Measurements from ENCODE around the gene ZNF273. TPM values are rescaled to one million over a fixed set of nuclear protein-coding genes. Genes with fewer than 3 reads are reported as not detected.
"Not testable (repeated sequence)": the region's sequence is repeated elsewhere in the genome, so short reads cannot be mapped to it uniquely, and the experiment has no call there.

The ZNF273 gene
- total RNA-seq, 1 donor, result 5.1 TPM

- Histone ChIP-seq H3K27ac (ENCODE audit: low read depth, low read length) (no peak overlapping the region), H3K9me3 (ENCODE audit: low read depth, low read length) (no peaks in the 10 kb centered on the region), H3K36me3 (ENCODE audit: insufficient read depth, low read length) (no peaks in the 10 kb centered on the region), H3K79me2 (ENCODE audit: insufficient read depth, low read length) (peaks cover 71% of the 10 kb centered on the region), H3K27me3 (ENCODE audit: insufficient read depth, low read length) (no peaks in the 10 kb centered on the region), H2AFZ (ENCODE audit: low read length) (no peak overlapping the region), H3K4me2 (ENCODE audit: insufficient read depth, low read length) (no peak overlapping the region), H4K20me1 (ENCODE audit: insufficient read depth, low read length) (no peaks in the 10 kb centered on the region), H3K4me3 (ENCODE audit: insufficient read depth, low read length) (no peak overlapping the region), H3K4me1 (ENCODE audit: insufficient read depth, low read length) (peaks cover 16% of the 10 kb centered on the region)
- TF ChIP-seq, protein P1, sequence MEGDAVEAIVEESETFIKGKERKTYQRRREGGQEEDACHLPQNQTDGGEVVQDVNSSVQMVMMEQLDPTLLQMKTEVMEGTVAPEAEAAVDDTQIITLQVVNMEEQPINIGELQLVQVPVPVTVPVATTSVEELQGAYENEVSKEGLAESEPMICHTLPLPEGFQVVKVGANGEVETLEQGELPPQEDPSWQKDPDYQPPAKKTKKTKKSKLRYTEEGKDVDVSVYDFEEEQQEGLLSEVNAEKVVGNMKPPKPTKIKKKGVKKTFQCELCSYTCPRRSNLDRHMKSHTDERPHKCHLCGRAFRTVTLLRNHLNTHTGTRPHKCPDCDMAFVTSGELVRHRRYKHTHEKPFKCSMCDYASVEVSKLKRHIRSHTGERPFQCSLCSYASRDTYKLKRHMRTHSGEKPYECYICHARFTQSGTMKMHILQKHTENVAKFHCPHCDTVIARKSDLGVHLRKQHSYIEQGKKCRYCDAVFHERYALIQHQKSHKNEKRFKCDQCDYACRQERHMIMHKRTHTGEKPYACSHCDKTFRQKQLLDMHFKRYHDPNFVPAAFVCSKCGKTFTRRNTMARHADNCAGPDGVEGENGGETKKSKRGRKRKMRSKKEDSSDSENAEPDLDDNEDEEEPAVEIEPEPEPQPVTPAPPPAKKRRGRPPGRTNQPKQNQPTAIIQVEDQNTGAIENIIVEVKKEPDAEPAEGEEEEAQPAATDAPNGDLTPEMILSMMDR (IDR thresholded peaks at IDR 0.05; ENCODE audit: extremely low read depth, low read depth, low read length), result no peak
- DNase-seq (ENCODE audit: insufficient read length, low spot score, missing footprints), result no peak
Measured at GRCh38 chr7:64908358-64908757, 5.3 kb downstream of the ZNF273 start.

GRCh38 chr7:64914557-64914956 lies 11.5 kb downstream of the ZNF273 start:
- Histone ChIP-seq H3K27me3 (ENCODE audit: insufficient read depth, low read length) (no peaks in the 10 kb centered on the region), H3K79me2 (ENCODE audit: insufficient read depth, low read length) (peaks cover 38% of the 10 kb centered on the region), H3K9me3 (ENCODE audit: low read depth, low read length) (no peaks in the 10 kb centered on the region), H3K36me3 (ENCODE audit: insufficient read depth, low read length) (peaks cover 2% of the 10 kb centered on the region), H2AFZ (ENCODE audit: low read length) (no peak overlapping the region), H3K4me3 (ENCODE audit: insufficient read depth, low read length) (no peak overlapping the region), H3K27ac (ENCODE audit: low read depth, low read length) (no peak overlapping the region), H3K4me1 (ENCODE audit: insufficient read depth, low read length) (no peaks in the 10 kb centered on the region), H3K4me2 (ENCODE audit: insufficient read depth, low read length) (no peak overlapping the region), H4K20me1 (ENCODE audit: insufficient read depth, low read length) (no peaks in the 10 kb centered on the region)
- no peak for DNase-seq (ENCODE audit: insufficient read length, low spot score, missing footprints)
- TF ChIP-seq, protein P1 (IDR thresholded peaks at IDR 0.05; ENCODE audit: extremely low read depth, low read depth, low read length), result no peak

DNA sequence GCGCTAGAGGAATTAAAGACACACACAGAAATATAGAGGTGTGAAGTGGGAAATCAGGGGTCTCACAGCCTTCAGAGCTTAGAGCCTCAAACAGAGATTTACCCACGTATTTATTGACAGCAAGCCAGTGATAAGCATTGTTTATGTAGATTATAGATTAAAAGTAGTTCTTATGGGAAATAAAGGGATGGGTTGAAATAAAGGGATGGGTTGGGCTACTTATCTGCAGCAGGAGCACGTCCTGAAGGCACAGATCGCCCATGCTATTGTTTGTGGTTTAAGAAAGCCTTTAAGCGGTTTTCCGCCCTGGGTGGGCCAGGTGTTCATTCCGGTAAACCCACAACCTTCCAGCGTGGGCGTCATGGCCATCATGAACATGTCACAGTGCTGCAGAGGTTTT lies 12.2 kb downstream of the ZNF273 start:
- H2AFZ ChIP-seq (ENCODE audit: low read length); H3K27ac ChIP-seq (ENCODE audit: low read depth, low read length); H3K9me3 ChIP-seq (ENCODE audit: low read depth, low read length); H3K4me1 ChIP-seq (ENCODE audit: insufficient read depth, low read length); H4K20me1 ChIP-seq (ENCODE audit: insufficient read depth, low read length); DNase-seq (ENCODE audit: insufficient read length, low spot score, missing footprints); H3K36me3 ChIP-seq (ENCODE audit: insufficient read depth, low read length); H3K4me2 ChIP-seq (ENCODE audit: insufficient read depth, low read length); H3K27me3 ChIP-seq (ENCODE audit: insufficient read depth, low read length); H3K4me3 ChIP-seq (ENCODE audit: insufficient read depth, low read length): not testable (repeated sequence)
- peaks cover 31% of the 10 kb centered on the region for H3K79me2 ChIP-seq (ENCODE audit: insufficient read depth, low read length)

DNA sequence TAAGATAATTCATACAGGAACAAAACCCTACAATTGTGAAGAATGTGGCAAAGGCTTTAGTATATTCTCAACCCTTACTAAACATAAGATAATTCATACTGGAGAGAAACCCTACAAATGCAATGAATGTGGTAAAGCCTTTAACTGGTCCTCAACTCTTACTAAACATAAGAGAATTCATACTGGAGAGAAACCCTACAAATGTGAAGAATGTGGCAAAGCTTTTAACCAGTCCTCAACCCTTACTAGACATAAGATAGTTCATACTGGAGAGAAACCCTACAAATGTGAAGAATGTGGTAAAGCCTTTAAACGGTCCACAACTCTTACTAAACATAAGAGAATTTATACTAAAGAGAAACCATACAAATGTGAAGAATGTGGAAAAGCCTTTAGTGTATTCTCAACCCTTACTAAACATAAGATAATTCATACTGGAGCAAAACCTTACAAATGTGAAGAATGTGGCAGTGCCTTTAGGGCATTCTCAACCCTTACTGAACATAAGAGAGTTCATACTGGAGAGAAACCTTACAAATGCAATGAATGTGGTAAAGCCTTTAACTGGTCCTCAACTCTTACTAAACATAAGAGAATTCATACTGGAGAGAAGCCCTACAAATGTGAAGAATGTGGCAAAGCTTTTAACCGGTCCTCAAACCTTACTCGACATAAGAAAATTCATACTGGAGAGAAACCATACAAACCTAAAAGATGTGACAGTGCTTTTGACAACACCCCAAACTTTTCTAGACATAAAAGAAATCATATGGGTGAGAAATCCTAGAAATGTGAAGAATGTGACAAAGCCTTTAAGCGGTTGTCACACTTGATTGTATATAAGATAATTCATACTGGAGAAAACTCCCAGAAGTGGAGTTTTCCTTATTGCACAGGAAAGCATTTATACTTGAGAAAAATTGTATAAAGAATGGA lies 25.4 kb downstream of the ZNF273 start:
- H3K4me3 ChIP-seq (ENCODE audit: insufficient read depth, low read length); H3K79me2 ChIP-seq (ENCODE audit: insufficient read depth, low read length); H4K20me1 ChIP-seq (ENCODE audit: insufficient read depth, low read length); DNase-seq (ENCODE audit: insufficient read length, low spot score, missing footprints); H3K9me3 ChIP-seq (ENCODE audit: low read depth, low read length); H3K36me3 ChIP-seq (ENCODE audit: insufficient read depth, low read length); H3K27ac ChIP-seq (ENCODE audit: low read depth, low read length); H3K27me3 ChIP-seq (ENCODE audit: insufficient read depth, low read length); H3K4me1 ChIP-seq (ENCODE audit: insufficient read depth, low read length); H2AFZ ChIP-seq (ENCODE audit: low read length); H3K4me2 ChIP-seq (ENCODE audit: insufficient read depth, low read length): not testable (repeated sequence)

GRCh38 chr7:64934478-64934877 lies 31.4 kb downstream of the ZNF273 start:
- H4K20me1 ChIP-seq (ENCODE audit: insufficient read depth, low read length), result no peaks in the 10 kb centered on the region
- no peak overlapping the region for H3K4me2 ChIP-seq (ENCODE audit: insufficient read depth, low read length)
- H3K36me3 ChIP-seq (ENCODE audit: insufficient read depth, low read length), result no peaks in the 10 kb centered on the region
- no peaks in the 10 kb centered on the region for H3K9me3 ChIP-seq (ENCODE audit: low read depth, low read length)
- no peak overlapping the region for H3K27ac ChIP-seq (ENCODE audit: low read depth, low read length)
- H3K79me2 ChIP-seq (ENCODE audit: insufficient read depth, low read length), result no peaks in the 10 kb centered on the region
- no peaks in the 10 kb centered on the region for H3K27me3 ChIP-seq (ENCODE audit: insufficient read depth, low read length)
- H3K4me1 ChIP-seq (ENCODE audit: insufficient read depth, low read length), result no peaks in the 10 kb centered on the region
- no peak overlapping the region for H2AFZ ChIP-seq (ENCODE audit: low read length)
- TF ChIP-seq, protein P1 (IDR thresholded peaks at IDR 0.05; ENCODE audit: extremely low read depth, low read depth, low read length), result no peak
- DNase-seq (ENCODE audit: insufficient read length, low spot score, missing footprints), result no peak
- no peak overlapping the region for H3K4me3 ChIP-seq (ENCODE audit: insufficient read depth, low read length)
